Measurements from ENCODE around the gene FGA. TPM values are rescaled to one million over a fixed set of nuclear protein-coding genes. Genes with fewer than 3 reads are reported as not detected.

Gene FGA
- total and polyA plus RNA-seq, 9 of the 15 experiments (the other 6 are each of a cell fraction or from before 2014, with no cell fraction given): 0.04 to 2.5 (median 0.07) TPM; not detected in 5

- no peak for TF ChIP-seq AFF4 (CRISPR knock-in tag; IDR thresholded peaks at IDR 0.05)
Observed at GRCh38 chr4:154574311-154574710, 16.2 kb downstream of the FGA start (continued).

GRCh38 chr4:154573190-154573870, 17.2 kb downstream of the FGA start:
- no peak overlapping the region for H2AFZ ChIP-seq (ENCODE audit: low read depth, low read length)
- in situ Hi-C loops (cut with MboI) (no loop called here), intact Hi-C loops (cut with micrococcal nuclease) (no loop called here)
- no peak overlapping the region for H3K9ac ChIP-seq (ENCODE audit: insufficient read depth in 1 of 2, low read depth in 2 of 2, low read length in 2 of 2)
- no peaks in the 10 kb centered on the region for H3K36me3 ChIP-seq (ENCODE audit: control insufficient read depth, insufficient read depth, low read length)
- no peaks in the 10 kb centered on the region for H3K79me2 ChIP-seq (ENCODE audit: control insufficient read depth, insufficient read depth, low read length)
- no peak for ATAC-seq
- no peak overlapping the region for H3K4me2 ChIP-seq (ENCODE audit: insufficient read depth, low read length)
- H3K27ac ChIP-seq (ENCODE audit: extremely low read depth, low read depth, low read length): no peak overlapping the region
- 18% methylated on average over 5 of the region's 5 CpGs for WGBS (ENCODE audit: insufficient coverage, low coverage, missing lambda C conversion rate)
- TF ChIP-seq RBM17 (IDR thresholded peaks at IDR 0.05; ENCODE audit: borderline replicate concordance, low read depth, low read length) (no peak), SRSF3 (IDR thresholded peaks at IDR 0.05; ENCODE audit: insufficient read depth, low read length) (no peak)
- TF ChIP-seq, protein P1, sequence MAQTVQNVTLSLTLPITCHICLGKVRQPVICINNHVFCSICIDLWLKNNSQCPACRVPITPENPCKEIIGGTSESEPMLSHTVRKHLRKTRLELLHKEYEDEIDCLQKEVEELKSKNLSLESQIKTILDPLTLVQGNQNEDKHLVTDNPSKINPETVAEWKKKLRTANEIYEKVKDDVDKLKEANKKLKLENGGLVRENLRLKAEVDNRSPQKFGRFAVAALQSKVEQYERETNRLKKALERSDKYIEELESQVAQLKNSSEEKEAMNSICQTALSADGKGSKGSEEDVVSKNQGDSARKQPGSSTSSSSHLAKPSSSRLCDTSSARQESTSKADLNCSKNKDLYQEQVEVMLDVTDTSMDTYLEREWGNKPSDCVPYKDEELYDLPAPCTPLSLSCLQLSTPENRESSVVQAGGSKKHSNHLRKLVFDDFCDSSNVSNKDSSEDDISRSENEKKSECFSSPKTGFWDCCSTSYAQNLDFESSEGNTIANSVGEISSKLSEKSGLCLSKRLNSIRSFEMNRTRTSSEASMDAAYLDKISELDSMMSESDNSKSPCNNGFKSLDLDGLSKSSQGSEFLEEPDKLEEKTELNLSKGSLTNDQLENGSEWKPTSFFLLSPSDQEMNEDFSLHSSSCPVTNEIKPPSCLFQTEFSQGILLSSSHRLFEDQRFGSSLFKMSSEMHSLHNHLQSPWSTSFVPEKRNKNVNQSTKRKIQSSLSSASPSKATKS (CRISPR knock-in tag; IDR thresholded peaks at IDR 0.05): no peak
- no TSS peak for BruUV-seq (replicated peaks)
- H3K4me3 ChIP-seq: no peak overlapping the region
- CTCF ChIA-PET (ENCODE audit: low intra/inter-chr PET ratio): no interaction called here
- no peak for DNase-seq (ENCODE audit: extremely low read depth in 1 of 4, low spot score in 3 of 4)
- H4K20me1 ChIP-seq (replicated peaks; ENCODE audit: control insufficient read depth, insufficient read depth, low read length): no peaks in the 10 kb centered on the region
- H3K27me3 ChIP-seq (ENCODE audit: control insufficient read depth in 2 of 2, insufficient read depth in 2 of 2, low read length in 2 of 2): no peaks in the 10 kb centered on the region
- no peaks in the 10 kb centered on the region for H3K9me3 ChIP-seq (replicated peaks; ENCODE audit: control insufficient read depth, insufficient read depth, low read depth, low read length)
- no peak for FAIRE-seq
- no peaks in the 10 kb centered on the region for H3K9me1 ChIP-seq (ENCODE audit: control insufficient read depth, insufficient read depth, low read length)
- no peaks in the 10 kb centered on the region; a peak in 1 of 5 replicates for H3K4me1 ChIP-seq (replicated peaks in 1 of 2; ENCODE audit: control insufficient read depth in 2 of 2, insufficient read depth in 2 of 2, low read length in 2 of 2)
- POLR2A ChIA-PET: no interaction called here

All from K562 (cell line).